GM23338 (cell line): ENCODE measurements around the gene THSD4.

ENCODE experiments used
- CREB1 ChIP-seq: fragments of 250-450 bp; sonication (Bioruptor Pico); IDR thresholded peaks from 2 replicates; pipeline ENCODE4 v1.5.0; 2020; ENCODE audit warnings: low read depth, mild to moderate bottlenecking, moderate library complexity
- EZH2 ChIP-seq: fragments of 200-600 bp; sonication (generic); IDR thresholded peaks from one replicate; pipeline ENCODE4 v1.8.0; 2017; ENCODE audit warnings: antibody characterized with exemption, mild to moderate bottlenecking, low read depth; ENCODE audit not compliant: unreplicated experiment
- EZH2phosphoT487 ChIP-seq: fragments of 200-600 bp; sonication (generic); IDR thresholded peaks from one replicate; pipeline ENCODE4 v1.8.1; 2018; ENCODE audit warnings: antibody characterized with exemption; ENCODE audit not compliant: unreplicated experiment
- JUNB ChIP-seq: IDR thresholded peaks from one replicate; pipeline ENCODE4 v1.6.1; 2016; ENCODE audit warnings: antibody characterized with exemption; ENCODE audit not compliant: unreplicated experiment
- NANOG ChIP-seq: IDR thresholded peaks from 2 replicates; pipeline ENCODE4 v1.6.1; 2016; ENCODE audit warnings: antibody characterized with exemption, borderline replicate concordance
- POLR2AphosphoS5 ChIP-seq: IDR thresholded peaks from 2 replicates; pipeline ENCODE4 v1.6.1; 2016; ENCODE audit warnings: antibody characterized with exemption, low read depth
- TF ChIP-seq, protein P1 (sequence below), 2 experiments: fragments of 200-600 bp in 1 of 2; sonication (generic) in 1 of 2; conservative IDR thresholded peaks; 2 replicates each; pipeline versions ENCODE4 v1.5.1 to v1.6.1; 2016 to 2017; ENCODE audit warnings: antibody characterized with exemption in 2 of 2, low read depth in 2 of 2, mild to moderate bottlenecking in 2 of 2, moderate library complexity in 1 of 2
- TF ChIP-seq, protein P2 (sequence below): IDR thresholded peaks from one replicate; pipeline ENCODE4 v1.6.1; 2018; ENCODE audit warnings: antibody characterized with exemption; ENCODE audit not compliant: unreplicated experiment
- TF ChIP-seq, protein P3 (sequence below): IDR thresholded peaks from 2 replicates; pipeline ENCODE4 v1.6.1; 2016; ENCODE audit warnings: antibody characterized with exemption

DNA sequence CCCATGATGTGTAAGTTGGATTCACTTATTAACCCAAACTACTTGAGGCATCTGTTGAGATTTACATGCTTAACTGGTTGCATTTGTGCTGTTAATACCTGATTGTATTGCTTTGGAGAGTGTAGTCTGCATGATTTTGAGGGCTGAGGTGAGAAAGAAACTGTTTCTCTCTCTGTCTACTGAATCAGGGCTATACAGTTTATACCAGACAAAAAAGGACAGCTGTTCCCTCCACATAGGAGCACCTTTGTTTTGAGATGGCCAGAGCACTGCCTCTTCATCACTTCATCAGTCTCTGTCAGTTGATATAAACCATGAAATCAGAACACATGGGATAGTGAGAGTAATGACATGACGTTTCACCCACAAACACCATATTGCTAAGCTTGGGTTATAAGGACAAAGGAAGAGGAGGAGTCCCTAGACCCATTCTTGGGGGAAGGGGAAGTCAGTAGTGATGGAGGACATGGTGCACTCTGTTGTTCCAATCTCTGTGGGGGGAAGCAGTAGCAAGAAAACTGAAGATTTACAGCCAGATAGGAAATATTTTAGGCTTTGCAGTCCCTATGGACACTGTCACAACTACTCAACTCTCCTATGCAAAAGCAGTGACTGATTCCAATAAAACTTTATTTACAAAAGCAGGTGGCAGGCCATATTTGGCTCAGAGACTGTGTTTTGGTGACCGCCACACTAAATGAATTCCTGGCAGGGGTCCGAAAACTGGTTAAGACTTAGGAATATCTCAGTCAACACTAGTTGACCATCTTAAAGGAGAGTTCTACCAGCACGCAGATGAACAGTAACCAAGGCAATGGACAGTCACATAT lies 571.2 kb downstream of the THSD4 start:
- TF ChIP-seq, protein P1, sequence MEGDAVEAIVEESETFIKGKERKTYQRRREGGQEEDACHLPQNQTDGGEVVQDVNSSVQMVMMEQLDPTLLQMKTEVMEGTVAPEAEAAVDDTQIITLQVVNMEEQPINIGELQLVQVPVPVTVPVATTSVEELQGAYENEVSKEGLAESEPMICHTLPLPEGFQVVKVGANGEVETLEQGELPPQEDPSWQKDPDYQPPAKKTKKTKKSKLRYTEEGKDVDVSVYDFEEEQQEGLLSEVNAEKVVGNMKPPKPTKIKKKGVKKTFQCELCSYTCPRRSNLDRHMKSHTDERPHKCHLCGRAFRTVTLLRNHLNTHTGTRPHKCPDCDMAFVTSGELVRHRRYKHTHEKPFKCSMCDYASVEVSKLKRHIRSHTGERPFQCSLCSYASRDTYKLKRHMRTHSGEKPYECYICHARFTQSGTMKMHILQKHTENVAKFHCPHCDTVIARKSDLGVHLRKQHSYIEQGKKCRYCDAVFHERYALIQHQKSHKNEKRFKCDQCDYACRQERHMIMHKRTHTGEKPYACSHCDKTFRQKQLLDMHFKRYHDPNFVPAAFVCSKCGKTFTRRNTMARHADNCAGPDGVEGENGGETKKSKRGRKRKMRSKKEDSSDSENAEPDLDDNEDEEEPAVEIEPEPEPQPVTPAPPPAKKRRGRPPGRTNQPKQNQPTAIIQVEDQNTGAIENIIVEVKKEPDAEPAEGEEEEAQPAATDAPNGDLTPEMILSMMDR (conservative IDR thresholded peaks at IDR 0.05; ENCODE audit: low read depth in 2 of 2) = no peak
- TF ChIP-seq NANOG = no peak
- no peak for TF ChIP-seq CREB1 (CRISPR knock-in tag)
- no peak for TF ChIP-seq EZH2
- TF ChIP-seq, protein P2, sequence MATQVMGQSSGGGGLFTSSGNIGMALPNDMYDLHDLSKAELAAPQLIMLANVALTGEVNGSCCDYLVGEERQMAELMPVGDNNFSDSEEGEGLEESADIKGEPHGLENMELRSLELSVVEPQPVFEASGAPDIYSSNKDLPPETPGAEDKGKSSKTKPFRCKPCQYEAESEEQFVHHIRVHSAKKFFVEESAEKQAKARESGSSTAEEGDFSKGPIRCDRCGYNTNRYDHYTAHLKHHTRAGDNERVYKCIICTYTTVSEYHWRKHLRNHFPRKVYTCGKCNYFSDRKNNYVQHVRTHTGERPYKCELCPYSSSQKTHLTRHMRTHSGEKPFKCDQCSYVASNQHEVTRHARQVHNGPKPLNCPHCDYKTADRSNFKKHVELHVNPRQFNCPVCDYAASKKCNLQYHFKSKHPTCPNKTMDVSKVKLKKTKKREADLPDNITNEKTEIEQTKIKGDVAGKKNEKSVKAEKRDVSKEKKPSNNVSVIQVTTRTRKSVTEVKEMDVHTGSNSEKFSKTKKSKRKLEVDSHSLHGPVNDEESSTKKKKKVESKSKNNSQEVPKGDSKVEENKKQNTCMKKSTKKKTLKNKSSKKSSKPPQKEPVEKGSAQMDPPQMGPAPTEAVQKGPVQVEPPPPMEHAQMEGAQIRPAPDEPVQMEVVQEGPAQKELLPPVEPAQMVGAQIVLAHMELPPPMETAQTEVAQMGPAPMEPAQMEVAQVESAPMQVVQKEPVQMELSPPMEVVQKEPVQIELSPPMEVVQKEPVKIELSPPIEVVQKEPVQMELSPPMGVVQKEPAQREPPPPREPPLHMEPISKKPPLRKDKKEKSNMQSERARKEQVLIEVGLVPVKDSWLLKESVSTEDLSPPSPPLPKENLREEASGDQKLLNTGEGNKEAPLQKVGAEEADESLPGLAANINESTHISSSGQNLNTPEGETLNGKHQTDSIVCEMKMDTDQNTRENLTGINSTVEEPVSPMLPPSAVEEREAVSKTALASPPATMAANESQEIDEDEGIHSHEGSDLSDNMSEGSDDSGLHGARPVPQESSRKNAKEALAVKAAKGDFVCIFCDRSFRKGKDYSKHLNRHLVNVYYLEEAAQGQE = no peak
- TF ChIP-seq EZH2phosphoT487 = no peak
- no peak for TF ChIP-seq POLR2AphosphoS5
- TF ChIP-seq, protein P3, sequence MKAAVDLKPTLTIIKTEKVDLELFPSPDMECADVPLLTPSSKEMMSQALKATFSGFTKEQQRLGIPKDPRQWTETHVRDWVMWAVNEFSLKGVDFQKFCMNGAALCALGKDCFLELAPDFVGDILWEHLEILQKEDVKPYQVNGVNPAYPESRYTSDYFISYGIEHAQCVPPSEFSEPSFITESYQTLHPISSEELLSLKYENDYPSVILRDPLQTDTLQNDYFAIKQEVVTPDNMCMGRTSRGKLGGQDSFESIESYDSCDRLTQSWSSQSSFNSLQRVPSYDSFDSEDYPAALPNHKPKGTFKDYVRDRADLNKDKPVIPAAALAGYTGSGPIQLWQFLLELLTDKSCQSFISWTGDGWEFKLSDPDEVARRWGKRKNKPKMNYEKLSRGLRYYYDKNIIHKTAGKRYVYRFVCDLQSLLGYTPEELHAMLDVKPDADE = no peak
- no peak for TF ChIP-seq JUNB
